IMR-90 (cell line): Measurements from ENCODE around the gene SLC25A26.

ENCODE experiments used
- FOS ChIP-seq: fragments of 150-350 bp; IDR thresholded peaks from 2 replicates; pipeline ENCODE4 v1.6.1; 2016; ENCODE audit warnings: low read depth, low read length
- MAFK ChIP-seq: IDR thresholded peaks from 2 replicates; pipeline ENCODE4 v1.6.1; 2012; ENCODE audit warnings: low read depth, low read length, improper control_type of control experiment
- POLR2A ChIP-seq: IDR thresholded peaks from 2 replicates; pipeline ENCODE4 v1.6.1; 2012; ENCODE audit warnings: mild to moderate bottlenecking, low read depth, low read length
- RCOR1 ChIP-seq: IDR thresholded peaks from 2 replicates; pipeline ENCODE4 v1.6.1; 2012; ENCODE audit warnings: mild to moderate bottlenecking, low read length, improper control_type of control experiment; ENCODE audit not compliant: insufficient replicate concordance
- TF ChIP-seq, protein P1 (sequence below): conservative IDR thresholded peaks from 2 replicates; pipeline ENCODE4 v1.5.1; 2012; ENCODE audit warnings: mild to moderate bottlenecking, low read depth, low read length, improper control_type of control experiment
- TF ChIP-seq, protein P2 (sequence below): fragments of 150-350 bp; IDR thresholded peaks from 2 replicates; pipeline ENCODE4 v1.6.1; 2016; ENCODE audit warnings: low read depth, mild to moderate bottlenecking, low read length, moderate library complexity, borderline replicate concordance

DNA sequence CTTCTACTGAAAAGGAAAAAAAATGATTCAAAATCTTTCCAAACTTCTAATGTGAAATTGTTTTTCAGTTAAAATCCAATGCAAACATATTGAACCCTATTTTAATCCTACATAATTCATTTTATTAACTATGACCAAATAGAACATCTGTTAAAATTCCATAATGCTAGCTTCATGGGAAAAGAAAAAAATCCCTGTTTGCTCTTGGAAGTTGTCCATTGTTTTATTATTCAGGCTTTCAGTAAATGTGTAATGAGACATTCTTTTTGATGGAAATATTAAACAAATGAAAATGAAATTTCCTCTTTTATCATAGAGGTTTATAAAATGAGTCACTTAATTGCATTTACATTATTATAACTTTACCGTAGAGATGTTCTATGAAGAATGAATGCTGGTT is 49.5 kb downstream of the SLC25A26 start:
- TF ChIP-seq, protein P1, sequence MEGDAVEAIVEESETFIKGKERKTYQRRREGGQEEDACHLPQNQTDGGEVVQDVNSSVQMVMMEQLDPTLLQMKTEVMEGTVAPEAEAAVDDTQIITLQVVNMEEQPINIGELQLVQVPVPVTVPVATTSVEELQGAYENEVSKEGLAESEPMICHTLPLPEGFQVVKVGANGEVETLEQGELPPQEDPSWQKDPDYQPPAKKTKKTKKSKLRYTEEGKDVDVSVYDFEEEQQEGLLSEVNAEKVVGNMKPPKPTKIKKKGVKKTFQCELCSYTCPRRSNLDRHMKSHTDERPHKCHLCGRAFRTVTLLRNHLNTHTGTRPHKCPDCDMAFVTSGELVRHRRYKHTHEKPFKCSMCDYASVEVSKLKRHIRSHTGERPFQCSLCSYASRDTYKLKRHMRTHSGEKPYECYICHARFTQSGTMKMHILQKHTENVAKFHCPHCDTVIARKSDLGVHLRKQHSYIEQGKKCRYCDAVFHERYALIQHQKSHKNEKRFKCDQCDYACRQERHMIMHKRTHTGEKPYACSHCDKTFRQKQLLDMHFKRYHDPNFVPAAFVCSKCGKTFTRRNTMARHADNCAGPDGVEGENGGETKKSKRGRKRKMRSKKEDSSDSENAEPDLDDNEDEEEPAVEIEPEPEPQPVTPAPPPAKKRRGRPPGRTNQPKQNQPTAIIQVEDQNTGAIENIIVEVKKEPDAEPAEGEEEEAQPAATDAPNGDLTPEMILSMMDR: no peak
- TF ChIP-seq POLR2A (no peak), RCOR1 (no peak), FOS (no peak), MAFK (no peak)
- TF ChIP-seq, protein P2, sequence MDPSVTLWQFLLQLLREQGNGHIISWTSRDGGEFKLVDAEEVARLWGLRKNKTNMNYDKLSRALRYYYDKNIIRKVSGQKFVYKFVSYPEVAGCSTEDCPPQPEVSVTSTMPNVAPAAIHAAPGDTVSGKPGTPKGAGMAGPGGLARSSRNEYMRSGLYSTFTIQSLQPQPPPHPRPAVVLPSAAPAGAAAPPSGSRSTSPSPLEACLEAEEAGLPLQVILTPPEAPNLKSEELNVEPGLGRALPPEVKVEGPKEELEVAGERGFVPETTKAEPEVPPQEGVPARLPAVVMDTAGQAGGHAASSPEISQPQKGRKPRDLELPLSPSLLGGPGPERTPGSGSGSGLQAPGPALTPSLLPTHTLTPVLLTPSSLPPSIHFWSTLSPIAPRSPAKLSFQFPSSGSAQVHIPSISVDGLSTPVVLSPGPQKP: no peak
